Measurements from ENCODE around the gene SOX10.

DNA sequence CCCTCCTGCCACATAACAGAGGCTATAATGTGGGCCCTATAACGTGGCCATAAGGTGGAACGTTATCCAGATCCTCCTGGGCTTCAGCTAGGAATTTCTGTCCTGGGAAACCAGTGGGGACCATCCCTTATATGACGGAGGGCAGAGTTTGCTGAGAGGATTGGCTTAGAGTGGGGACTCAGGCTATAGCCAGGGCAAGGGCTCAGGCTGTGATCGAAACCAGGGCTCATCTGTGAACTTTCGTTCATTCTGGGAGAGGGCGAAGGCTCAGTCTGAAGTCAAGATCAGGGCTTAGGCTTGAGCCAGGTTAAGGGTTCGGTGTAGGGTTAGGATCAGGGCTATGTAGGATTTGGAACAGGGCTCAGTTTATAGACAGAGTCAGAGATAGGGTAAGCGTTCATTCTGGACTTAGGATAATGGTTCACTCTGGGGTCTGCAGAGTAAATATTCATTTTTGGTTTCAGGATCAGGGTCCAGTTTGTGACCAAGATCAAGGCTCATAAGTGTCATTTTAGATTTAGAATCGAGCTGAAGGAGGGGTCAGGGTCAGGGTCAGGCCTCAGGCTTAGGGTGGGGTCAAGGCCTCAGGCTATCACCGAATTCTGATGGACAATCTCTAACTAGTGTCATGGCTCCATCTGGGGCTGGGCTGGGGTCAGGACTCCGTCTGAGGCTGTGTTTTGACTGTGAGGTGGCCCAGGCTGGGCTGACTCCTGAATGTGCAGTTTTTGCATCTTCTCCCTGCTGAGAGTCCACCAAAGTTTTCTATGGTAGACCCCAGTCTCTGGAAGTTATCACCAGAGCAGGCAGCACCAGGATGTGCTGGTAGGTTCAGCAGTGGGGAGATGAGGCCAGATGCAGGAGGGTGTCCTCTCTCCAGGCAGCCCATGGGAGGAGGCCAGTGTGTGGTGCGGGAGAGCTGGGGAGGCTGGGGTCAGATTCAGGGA lies 33.9 kb upstream of the SOX10 start:
- TF ChIP-seq CTCF (conservative IDR thresholded peaks at IDR 0.05; ENCODE audit: low read length) (no peak), EZH2phosphoT487 (IDR thresholded peaks at IDR 0.05; ENCODE audit: borderline replicate concordance) (no peak)

All from Loucy (cell line).